K562 (cell line): Measurements from ENCODE around the gene PAFAH1B1. TPM values are rescaled to one million over a fixed set of nuclear protein-coding genes. Genes with fewer than 3 reads are reported as not detected.

Experiments
- ADNP ChIP-seq: fragments of 200-800 bp; sonication (Bioruptor generic); IDR thresholded peaks from 2 replicates; pipeline ENCODE4 v1.6.1; 2016; ENCODE audit warnings: missing genetic modification characterization, missing compliant biosample characterization
- MAZ ChIP-seq, 2 experiments: fragments of 450-650 bp in 1 of 2; sonication (generic) in 1 of 2; formaldehyde crosslinking; IDR thresholded peaks in 1 of 2; conservative IDR thresholded peaks in 1 of 2; 2 replicates each; pipeline versions ENCODE4 v1.4.0 to v1.5.0; 2020; ENCODE audit warnings: mild to moderate bottlenecking in 1 of 2, missing genetic modification reagents in 1 of 2
- NFE2L1 ChIP-seq: fragments of 450-650 bp; IDR thresholded peaks from 2 replicates; pipeline ENCODE4 v1.6.1; 2016; ENCODE audit warnings: missing genetic modification characterization, low read depth, mild to moderate bottlenecking, missing compliant biosample characterization, moderate library complexity, borderline replicate concordance
- XRCC4 ChIP-seq: IDR thresholded peaks from one replicate; pipeline ENCODE4 v1.6.1; 2011; ENCODE audit not compliant: insufficient read depth, insufficient read length; ENCODE audit errors: extremely low read depth
- ZKSCAN3 ChIP-seq: fragments of 250-450 bp; sonication (Bioruptor Pico); IDR thresholded peaks from 2 replicates; pipeline ENCODE4 v1.4.0; 2020
- ZNF79 ChIP-seq: fragments of 250-450 bp; sonication (Bioruptor Pico); IDR thresholded peaks from 2 replicates; pipeline ENCODE4 v1.4.0; 2020; ENCODE audit warnings: low read depth, mild to moderate bottlenecking, moderate library complexity
- polyA plus RNA-seq, 8 experiments: library from polyadenylated mRNA; depleted of rRNA in 4 of 8; stranded (reverse) in 5 of 8; unstranded in 3 of 8; fragments of >200 nt; fragmentation: Nextera tagmentation in 2 of 8; fragmentation: Illumina TruSeq in 1 of 8; extraction: Ambion mirVana in 2 of 8; extraction: Trizol in 1 of 8; gene quantifications; 2 replicates each; pipeline versions ENCODE4 v1.2.1 to v1.2.3, GENCODE V29; 2011 to 2014; ENCODE audit warnings: inconsistent platforms in 1 of 8, missing spikeins in 1 of 8
- total RNA-seq, 7 experiments: library from RNA; depleted of rRNA in 6 of 7; stranded (reverse); fragments of >200 nt in 6 of 7; fragmentation: Illumina TruSeq in 2 of 7; extraction: Trizol in 2 of 7; gene quantifications; 2 replicates each; pipeline versions ENCODE4 v1.2.1 to v1.2.3, GENCODE V29; 2011 to 2021; ENCODE audit warnings: low replicate concordance in 1 of 7
- TF ChIP-seq, protein P1 (sequence below), 2 experiments: IDR thresholded peaks; 2 replicates each; pipeline ENCODE4 v1.6.1; 2012; ENCODE audit warnings: improper control_type of control experiment in 2 of 2, low read depth in 2 of 2, low read length in 2 of 2, borderline replicate concordance in 1 of 2
- TF ChIP-seq, protein P2 (sequence below): fragments of 250-450 bp; sonication (Bioruptor Pico); IDR thresholded peaks from 2 replicates; pipeline ENCODE4 v1.8.0; 2021; ENCODE audit warnings: mild to moderate bottlenecking, moderate library complexity
- TF ChIP-seq, protein P3 (sequence below): fragments of 250-450 bp; sonication (Bioruptor Pico); IDR thresholded peaks from 2 replicates; pipeline ENCODE4 v1.5.1; 2021; ENCODE audit warnings: mild to moderate bottlenecking
- TF ChIP-seq, protein P4 (sequence below): fragments of 200-800 bp; sonication (Bioruptor generic); IDR thresholded peaks from 2 replicates; pipeline ENCODE4 v1.6.1; 2016; ENCODE audit warnings: missing genetic modification characterization, missing compliant biosample characterization

PAFAH1B1 gene
- total and polyA plus RNA-seq, 9 of the 15 experiments (the other 6 are each of a cell fraction or from before 2014, with no cell fraction given) = 23.3 to 66.4 (median 40.2) TPM

DNA sequence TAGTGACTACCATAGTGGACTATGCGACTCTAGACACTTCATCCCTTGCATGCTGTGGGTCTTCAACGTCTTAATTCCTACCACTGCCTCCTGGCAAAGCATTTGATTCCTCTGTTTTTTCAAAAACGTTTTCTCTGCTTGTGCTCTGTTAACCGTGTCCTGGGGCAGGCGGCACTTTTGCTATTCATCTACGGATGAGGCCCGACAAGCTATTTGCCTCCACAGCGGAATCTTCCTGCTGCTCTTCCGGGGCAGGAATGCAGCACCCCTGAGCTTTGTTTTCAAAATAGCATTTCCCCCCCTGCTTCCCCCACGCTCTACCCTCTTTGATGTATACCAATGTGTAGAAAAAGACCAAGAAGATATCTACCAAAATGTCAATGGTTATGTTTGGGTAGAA lies 42.0 kb upstream of the PAFAH1B1 start (continued):
- no peak for TF ChIP-seq MAZ (CRISPR knock-in tag; conservative IDR thresholded peaks at IDR 0.05 in 1 of 2, IDR thresholded peaks at IDR 0.05 in 1 of 2)
- no peak for TF ChIP-seq ADNP (tag)
- no peak for TF ChIP-seq ZNF79 (CRISPR knock-in tag)
- TF ChIP-seq NFE2L1 (tag) = no peak
- TF ChIP-seq, protein P1, sequence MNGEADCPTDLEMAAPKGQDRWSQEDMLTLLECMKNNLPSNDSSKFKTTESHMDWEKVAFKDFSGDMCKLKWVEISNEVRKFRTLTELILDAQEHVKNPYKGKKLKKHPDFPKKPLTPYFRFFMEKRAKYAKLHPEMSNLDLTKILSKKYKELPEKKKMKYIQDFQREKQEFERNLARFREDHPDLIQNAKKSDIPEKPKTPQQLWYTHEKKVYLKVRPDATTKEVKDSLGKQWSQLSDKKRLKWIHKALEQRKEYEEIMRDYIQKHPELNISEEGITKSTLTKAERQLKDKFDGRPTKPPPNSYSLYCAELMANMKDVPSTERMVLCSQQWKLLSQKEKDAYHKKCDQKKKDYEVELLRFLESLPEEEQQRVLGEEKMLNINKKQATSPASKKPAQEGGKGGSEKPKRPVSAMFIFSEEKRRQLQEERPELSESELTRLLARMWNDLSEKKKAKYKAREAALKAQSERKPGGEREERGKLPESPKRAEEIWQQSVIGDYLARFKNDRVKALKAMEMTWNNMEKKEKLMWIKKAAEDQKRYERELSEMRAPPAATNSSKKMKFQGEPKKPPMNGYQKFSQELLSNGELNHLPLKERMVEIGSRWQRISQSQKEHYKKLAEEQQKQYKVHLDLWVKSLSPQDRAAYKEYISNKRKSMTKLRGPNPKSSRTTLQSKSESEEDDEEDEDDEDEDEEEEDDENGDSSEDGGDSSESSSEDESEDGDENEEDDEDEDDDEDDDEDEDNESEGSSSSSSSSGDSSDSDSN (IDR thresholded peaks at IDR 0.05; ENCODE audit: borderline replicate concordance in 1 of 2, low read depth in 2 of 2, low read length in 2 of 2) = no peak
- TF ChIP-seq, protein P2, sequence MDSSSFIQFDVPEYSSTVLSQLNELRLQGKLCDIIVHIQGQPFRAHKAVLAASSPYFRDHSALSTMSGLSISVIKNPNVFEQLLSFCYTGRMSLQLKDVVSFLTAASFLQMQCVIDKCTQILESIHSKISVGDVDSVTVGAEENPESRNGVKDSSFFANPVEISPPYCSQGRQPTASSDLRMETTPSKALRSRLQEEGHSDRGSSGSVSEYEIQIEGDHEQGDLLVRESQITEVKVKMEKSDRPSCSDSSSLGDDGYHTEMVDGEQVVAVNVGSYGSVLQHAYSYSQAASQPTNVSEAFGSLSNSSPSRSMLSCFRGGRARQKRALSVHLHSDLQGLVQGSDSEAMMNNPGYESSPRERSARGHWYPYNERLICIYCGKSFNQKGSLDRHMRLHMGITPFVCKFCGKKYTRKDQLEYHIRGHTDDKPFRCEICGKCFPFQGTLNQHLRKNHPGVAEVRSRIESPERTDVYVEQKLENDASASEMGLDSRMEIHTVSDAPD (CRISPR knock-in tag) = no peak
- TF ChIP-seq XRCC4 = no peak
- TF ChIP-seq, protein P3, sequence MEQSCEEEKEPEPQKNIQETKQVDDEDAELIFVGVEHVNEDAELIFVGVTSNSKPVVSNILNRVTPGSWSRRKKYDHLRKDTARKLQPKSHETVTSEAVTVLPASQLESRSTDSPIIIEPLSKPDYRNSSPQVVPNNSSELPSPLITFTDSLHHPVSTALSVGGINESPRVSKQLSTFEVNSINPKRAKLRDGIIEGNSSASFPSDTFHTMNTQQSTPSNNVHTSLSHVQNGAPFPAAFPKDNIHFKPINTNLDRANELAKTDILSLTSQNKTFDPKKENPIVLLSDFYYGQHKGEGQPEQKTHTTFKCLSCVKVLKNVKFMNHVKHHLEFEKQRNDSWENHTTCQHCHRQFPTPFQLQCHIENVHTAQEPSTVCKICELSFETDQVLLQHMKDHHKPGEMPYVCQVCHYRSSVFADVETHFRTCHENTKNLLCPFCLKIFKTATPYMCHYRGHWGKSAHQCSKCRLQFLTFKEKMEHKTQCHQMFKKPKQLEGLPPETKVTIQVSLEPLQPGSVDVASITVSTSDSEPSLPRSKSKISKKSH = no peak
- TF ChIP-seq, protein P4, sequence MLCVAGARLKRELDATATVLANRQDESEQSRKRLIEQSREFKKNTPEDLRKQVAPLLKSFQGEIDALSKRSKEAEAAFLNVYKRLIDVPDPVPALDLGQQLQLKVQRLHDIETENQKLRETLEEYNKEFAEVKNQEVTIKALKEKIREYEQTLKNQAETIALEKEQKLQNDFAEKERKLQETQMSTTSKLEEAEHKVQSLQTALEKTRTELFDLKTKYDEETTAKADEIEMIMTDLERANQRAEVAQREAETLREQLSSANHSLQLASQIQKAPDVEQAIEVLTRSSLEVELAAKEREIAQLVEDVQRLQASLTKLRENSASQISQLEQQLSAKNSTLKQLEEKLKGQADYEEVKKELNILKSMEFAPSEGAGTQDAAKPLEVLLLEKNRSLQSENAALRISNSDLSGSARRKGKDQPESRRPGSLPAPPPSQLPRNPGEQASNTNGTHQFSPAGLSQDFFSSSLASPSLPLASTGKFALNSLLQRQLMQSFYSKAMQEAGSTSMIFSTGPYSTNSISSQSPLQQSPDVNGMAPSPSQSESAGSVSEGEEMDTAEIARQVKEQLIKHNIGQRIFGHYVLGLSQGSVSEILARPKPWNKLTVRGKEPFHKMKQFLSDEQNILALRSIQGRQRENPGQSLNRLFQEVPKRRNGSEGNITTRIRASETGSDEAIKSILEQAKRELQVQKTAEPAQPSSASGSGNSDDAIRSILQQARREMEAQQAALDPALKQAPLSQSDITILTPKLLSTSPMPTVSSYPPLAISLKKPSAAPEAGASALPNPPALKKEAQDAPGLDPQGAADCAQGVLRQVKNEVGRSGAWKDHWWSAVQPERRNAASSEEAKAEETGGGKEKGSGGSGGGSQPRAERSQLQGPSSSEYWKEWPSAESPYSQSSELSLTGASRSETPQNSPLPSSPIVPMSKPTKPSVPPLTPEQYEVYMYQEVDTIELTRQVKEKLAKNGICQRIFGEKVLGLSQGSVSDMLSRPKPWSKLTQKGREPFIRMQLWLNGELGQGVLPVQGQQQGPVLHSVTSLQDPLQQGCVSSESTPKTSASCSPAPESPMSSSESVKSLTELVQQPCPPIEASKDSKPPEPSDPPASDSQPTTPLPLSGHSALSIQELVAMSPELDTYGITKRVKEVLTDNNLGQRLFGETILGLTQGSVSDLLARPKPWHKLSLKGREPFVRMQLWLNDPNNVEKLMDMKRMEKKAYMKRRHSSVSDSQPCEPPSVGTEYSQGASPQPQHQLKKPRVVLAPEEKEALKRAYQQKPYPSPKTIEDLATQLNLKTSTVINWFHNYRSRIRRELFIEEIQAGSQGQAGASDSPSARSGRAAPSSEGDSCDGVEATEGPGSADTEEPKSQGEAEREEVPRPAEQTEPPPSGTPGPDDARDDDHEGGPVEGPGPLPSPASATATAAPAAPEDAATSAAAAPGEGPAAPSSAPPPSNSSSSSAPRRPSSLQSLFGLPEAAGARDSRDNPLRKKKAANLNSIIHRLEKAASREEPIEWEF = no peak
- no peak for TF ChIP-seq ZKSCAN3
